NCI-H1694 treated with DMSO at 0.1 percent for 48 hours (cell line): ENCODE measurements around the gene DHX58.

Experiments
- DNase-seq: peaks from one replicate; lab custom pipeline; 2025; lab: John Stamatoyannopoulos, UW

DHX58 gene

GRCh38 chr17:42110301-42111264, 1.9 kb downstream of the DHX58 start:
- no peak for DNase-seq

- DNase-seq, result no peak
These were observed 3.4 kb downstream of the DHX58 start for GRCh38 chr17:42109086-42109485.

DNA sequence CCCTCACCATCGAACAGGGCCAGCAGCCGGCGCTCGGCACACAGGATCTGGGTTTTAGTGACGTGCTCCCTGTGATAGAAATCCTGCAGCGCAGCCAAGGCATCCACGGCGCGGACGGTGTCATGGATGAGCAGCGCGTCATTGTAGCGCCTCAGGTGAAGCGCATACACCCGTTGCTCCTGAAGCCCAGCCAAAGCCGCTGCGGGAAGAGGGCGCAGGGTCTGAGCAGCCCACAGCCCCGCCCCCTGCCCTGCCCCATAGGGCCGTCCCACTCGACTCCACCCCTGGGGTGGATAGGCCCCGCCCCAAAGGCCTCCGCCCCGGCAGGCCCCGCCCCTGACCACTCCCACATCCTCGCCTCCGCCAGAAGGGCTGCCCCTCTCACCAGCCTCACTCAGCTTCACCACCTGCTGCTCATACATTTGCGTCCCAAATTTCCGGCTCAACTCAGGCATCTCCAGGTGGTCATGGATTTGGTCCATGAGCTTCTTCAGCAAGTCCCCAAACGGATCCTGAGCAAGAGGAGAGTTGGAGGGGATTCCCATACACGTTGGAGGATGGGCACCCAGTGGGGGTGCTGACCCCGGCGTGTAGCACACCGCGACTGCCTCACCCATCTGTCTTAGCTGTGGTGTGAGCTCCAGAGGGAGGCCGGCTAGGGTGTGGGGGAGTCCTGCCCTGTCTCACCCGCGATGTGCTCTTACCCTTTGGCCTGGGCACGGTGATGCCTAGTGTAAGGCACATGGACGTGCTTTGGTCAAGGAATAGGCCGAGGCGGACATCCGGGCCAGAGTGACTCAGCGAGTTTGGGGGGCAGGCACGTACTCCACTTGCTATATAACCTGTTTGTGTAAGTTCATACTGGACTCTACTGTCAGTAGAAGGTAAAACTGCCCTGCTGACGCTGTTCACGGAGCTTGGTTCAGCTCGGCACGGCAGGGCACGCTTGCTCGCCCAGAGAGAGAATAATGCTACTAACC, 4.6 kb downstream of the DHX58 start:
- peak; percentile 87 for DNase-seq

DNA sequence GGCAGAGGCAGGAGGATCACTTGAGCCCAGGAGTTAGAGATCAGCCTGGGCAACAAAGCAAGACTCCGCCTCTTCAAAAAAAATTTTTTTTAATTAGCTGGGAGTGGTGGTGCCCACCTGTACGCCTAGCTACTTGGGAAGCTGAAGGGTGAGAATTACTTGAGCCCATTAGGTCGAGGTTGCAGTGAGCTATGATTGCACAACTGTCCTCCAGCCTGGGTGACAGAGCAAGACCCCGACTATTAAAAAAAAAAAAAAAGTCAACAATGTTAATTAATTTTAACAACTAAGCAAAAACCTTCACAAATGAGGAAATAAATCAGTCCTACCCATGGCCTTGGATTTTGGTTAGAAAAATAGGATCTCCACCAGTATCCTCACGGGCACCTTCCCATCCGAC, 5.4 kb downstream of the DHX58 start:
- no peak for DNase-seq

- DNase-seq, result no peak
These were observed 6.5 kb downstream of the DHX58 start for GRCh38 chr17:42106009-42106408.

DNA sequence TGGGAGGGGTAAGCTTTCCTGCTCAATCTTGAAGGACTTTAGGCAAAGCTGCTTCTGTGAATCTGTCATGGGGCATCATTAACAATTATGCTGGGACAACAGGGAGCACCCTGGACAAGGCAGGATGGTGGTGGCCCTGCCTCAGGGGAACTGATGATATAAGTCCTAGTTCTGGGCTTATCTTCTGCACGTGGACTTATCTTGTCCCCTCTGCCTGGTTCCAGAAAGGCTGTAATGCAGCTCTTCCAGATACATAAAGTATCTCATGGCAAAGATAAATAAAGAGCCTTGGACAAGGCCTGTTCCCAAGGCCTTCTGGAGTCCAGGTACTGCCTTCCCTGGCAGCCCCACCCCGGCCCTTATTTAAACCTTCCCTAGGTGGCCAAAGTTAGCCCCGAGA, 8.2 kb downstream of the DHX58 start:
- no peak for DNase-seq

- DNase-seq, result no peak
These were observed 9.1 kb downstream of the DHX58 start for GRCh38 chr17:42103221-42103954.

DNA sequence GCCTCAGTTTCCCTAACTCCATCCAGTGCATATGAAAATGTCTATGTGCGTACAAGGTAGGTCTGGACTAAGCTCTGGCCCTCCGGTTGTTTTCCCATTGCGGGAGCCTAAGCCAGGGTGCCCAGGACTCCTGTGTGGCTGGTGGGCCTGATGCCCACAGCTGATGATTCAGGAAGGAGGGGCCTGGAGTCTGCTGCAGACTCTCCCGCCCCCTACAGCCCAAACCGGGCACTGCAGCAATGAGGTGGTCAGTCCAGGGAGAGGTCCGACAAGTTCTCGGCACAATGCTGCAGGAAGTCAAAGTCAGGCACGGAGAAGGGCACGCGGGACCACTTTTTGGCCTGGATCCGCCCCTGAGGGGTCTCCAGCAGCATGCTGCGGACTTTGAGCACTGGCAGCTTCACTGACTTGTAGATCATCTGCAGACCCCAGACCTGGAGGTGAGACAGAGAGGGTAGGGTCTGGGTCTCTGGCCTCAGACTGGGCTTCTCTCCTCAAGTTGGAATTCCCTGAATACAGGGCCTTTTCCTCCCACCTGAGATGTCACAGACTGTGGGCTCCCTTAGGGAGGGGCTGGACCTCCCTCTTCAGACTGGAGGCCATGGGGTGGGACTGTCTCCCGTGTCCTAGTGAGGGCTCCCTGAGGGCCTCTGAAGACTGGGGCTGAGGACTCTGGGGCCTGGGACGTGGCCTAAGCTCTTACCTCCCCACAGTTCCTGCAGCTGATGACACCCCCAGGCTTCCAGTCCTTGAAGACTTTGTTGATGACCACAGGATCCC, 10.8 kb downstream of the DHX58 start:
- peak; percentile 53 for DNase-seq

- peak; percentile 49 for DNase-seq
These were observed 13.6 kb downstream of the DHX58 start for GRCh38 chr17:42098730-42099399.

DNA sequence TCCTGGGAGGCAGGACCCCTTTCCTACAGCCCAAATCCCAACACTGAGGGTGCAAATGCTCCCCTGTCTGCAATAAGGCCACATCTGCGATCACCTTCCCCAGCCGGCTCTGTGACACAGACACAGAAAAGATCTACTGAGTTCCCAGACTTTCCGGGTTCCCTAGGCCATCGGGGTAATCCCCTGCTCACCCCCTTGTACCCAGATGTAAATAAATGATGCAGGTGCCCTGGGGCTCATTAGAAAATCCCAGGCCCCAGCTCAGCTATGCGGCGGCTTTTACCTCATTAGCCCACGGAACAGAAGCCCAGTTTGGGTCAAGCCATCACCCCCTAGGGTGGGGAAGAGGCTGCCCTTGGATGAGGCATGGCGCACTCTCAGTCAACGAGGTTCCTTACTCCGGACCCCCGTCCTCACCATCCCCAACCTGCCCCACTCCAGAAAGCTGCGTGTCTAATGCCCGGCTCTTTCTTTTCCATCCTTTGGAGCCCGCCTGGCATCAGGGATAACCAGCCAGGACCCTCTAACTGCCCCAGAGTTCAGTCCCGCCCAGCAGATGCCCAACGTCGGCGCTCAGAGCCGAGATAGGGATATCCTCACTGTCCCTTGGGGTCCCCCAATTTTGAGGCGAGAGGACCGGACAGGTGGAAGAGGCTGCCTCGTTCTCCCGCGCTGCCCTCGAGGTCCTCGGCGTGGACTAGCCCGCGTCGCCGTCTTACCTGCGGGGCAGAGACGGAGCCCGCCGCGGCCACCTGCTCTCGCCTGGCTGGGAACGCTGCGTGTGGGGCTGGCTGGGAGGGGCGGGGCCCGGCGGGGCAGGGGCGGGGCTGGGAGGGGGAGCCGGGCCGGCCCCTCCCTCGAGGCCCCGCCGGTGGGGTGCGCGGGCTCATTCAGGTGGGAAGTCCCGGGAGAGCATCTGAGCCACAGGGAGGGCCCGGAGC, 14.6 kb downstream of the DHX58 start, which contains the start of gene ZNF385C:
Gene ZNF385C (minus strand): TSS at position 783 of the 941 bp plus-strand sequence. CDS start 35,417 bp downstream, outside the sequence.
- DNase-seq, result no peak

GRCh38 chr17:42096360-42097111, 16.0 kb downstream of the DHX58 start:
- DNase-seq, result no peak

- DNase-seq, result no peak
These were observed 18.0 kb downstream of the DHX58 start for GRCh38 chr17:42094375-42095069.

GRCh38 chr17:42092939-42093338, 19.6 kb downstream of the DHX58 start:
- no peak for DNase-seq

GRCh38 chr17:42090964-42091790, 21.3 kb downstream of the DHX58 start:
- DNase-seq, result no peak

DNA sequence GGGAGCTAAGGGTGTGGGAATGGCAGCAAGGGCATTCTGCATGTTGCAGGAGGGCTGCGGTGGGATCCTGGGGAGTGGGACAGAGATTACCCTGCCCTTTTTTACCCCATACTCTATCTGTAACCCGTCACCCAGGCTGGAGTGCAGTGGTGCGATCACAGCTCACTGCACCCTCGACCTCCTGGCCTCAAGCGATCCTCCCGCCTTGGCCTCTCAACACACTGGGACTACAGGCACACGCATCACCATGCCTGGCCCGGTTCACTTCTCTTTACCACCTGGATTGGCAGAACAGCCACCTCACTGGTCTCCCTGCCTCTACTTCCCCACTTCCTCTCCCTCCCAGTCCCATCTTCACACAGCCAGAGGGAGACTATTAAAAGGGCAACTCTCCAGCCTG, 23.8 kb downstream of the DHX58 start:
- no peak for DNase-seq

GRCh38 chr17:42087736-42088705, 24.5 kb downstream of the DHX58 start:
- no peak for DNase-seq
